A549 (cell line): ENCODE measurements around the gene ADD3.

Experiments used
- BHLHE40 ChIP-seq: IDR thresholded peaks from 2 replicates; pipeline ENCODE4 v1.6.1; 2012; ENCODE audit warnings: low read depth, low read length, inconsistent platforms
- CTCF ChIP-seq: fragments of >200 bp; sonication (Bioruptor Twin); formaldehyde crosslinking; IDR thresholded peaks from 3 replicates; pipeline ENCODE4 v1.5.1; 2016
- EP300 ChIP-seq, 2 experiments: fragments of >200 bp; sonication (Bioruptor Twin); formaldehyde crosslinking; IDR thresholded peaks; 2 replicates in 1 of 2; 3 replicates in 1 of 2; pipeline ENCODE4 v1.6.1; 2016 to 2017
- PHF8 ChIP-seq: fragments of 200-600 bp; sonication (generic); IDR thresholded peaks from 2 replicates; pipeline ENCODE4 v1.6.1; 2016; ENCODE audit warnings: low read depth, mild to moderate bottlenecking, antibody characterized with exemption, moderate library complexity, borderline replicate concordance
- RAD21 ChIP-seq, 2 experiments: fragments of >200 bp in 1 of 2; sonication (Bioruptor Twin) in 1 of 2; formaldehyde crosslinking in 1 of 2; IDR thresholded peaks in 1 of 2; conservative IDR thresholded peaks in 1 of 2; 2 replicates in 1 of 2; 3 replicates in 1 of 2; pipeline ENCODE4 v1.6.1; 2012 to 2018; ENCODE audit warnings: inconsistent platforms in 1 of 2
- RCOR1 ChIP-seq: fragments of 150-350 bp; IDR thresholded peaks from 2 replicates; pipeline ENCODE4 v1.6.1; 2014; ENCODE audit warnings: antibody characterized with exemption, low read length, low read depth

GRCh38 chr10:110068780-110069179 lies 61.0 kb downstream of the ADD3 start:
- TF ChIP-seq CTCF: no peak
- no peak for TF ChIP-seq RAD21 (conservative IDR thresholded peaks at IDR 0.05 in 1 of 2, IDR thresholded peaks at IDR 0.05 in 1 of 2)
- TF ChIP-seq RCOR1: no peak
- TF ChIP-seq BHLHE40: no peak
- TF ChIP-seq EP300 (IDR thresholded peaks at IDR 0.05): no peak
- no peak for TF ChIP-seq PHF8
